Measurements from ENCODE around the gene KDM3A.

KDM3A gene

DNA sequence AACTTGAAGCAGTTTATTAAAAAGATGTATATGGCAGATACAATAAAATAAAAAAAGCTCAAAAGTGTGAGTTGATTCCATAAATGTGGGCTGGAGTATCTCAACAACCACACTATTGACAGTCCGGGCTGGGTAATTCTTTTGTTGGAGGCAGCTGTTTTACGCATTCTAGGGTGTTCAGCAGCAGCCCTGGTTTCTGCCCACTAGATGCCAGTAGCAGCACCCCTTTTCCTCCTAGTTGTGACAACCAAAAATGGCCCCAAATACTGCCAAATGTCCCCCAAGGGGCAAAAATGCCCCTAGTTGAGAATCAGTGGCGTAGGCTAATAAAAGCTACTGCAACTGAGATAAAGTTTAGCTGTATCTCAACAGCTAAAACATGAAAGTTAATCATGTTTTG lies 77.3 kb downstream of the KDM3A start:
- no peak for DNase-seq (ENCODE audit: low spot score)

DNA sequence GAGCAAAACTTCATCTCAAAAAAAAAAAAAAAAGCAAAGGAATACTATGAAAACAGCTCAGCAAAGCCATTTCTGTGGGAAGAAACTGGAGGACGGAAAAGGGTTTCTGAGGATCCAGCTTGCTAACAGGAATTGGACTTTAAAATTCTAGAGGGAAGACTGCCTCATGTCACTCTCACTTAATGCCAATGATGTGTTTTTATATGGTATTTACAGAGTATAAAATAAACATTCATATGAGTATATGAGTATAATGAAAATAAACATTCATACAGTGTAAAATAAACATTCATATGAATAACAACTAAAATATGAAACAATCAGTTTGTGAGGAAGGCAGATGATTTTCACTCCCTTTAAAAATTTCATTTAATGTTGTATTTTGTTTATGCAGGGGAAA lies 78.2 kb downstream of the KDM3A start:
- no peak for DNase-seq (ENCODE audit: low spot score)

DNA sequence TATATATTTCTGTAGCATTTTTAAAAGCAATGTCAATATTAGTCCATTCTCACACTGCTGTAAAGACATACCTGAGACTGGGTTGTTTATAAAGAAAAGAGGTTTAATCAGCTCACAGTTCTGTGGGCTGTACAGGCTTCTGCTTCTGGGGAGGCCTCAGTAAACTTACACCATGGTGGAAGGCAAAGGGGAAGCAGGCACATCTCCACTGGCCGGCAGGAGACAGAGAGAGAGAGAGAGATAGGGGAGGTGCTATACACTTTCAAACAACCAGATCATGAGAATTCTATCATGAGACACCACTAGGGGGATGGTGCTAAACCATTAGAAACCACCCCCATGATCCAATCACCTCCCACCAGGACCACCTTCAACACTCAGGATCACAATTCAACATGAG lies 79.0 kb downstream of the KDM3A start:
- no peak for DNase-seq (ENCODE audit: low spot score)

DNA sequence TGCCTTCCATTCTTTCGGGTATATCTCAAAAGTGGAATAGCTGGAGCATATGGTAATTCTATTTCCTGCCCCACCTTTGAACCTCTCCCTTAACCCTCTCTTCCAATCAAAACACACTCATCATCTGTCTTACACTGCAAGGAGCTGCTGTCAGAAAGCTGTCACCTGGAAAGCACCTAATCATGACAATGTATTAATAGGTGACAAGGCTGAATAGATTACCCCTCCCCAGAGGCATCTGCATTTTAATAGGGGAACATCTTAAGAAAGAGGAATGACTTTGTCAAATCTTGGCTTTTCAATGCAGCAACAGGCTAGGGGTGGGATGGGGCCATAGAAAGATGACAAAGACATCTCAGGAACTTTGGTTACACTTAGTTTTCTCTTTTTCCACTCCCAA lies 80.8 kb downstream of the KDM3A start:
- DNase-seq (ENCODE audit: low spot score) = no peak

DNA sequence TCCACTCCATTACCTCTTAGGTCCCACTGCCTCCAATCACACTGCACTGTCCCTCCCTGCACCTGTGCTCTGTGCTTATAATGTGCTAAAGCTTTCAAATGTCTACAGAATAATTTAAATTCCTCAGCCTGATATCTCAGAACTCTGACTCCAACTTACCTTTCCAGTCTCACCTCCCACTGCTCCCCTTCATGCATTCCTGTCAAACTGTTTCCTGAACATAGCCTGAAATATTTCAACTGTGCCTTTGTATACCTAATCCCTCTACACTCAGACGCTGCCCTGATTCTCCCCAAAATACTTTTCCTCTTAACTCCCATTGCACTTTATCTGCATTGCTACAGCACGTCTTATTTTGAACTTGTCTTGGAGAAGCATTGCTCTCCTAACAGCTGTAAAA lies 81.5 kb downstream of the KDM3A start:
- DNase-seq (ENCODE audit: low spot score) = no peak

DNA sequence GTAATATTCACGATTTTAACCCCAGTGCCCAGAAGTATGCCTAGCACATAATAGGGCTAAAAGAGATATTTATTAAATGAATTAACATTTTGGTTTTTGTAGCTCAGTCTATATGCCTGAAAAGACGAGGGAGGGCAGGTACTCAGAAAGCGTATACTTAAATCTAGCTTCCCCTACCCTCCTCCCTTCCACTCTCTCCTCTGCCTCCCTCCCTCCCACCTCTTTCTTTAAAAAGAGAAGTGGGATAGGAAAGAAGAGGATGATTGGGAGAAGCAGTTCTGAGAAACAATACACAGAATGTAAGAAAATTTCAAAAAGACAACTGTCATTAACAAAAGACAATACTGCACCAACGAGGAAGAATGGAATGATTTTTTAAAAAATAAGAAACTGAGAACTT lies 82.3 kb downstream of the KDM3A start:
- DNase-seq (ENCODE audit: low spot score) = no peak

DNA sequence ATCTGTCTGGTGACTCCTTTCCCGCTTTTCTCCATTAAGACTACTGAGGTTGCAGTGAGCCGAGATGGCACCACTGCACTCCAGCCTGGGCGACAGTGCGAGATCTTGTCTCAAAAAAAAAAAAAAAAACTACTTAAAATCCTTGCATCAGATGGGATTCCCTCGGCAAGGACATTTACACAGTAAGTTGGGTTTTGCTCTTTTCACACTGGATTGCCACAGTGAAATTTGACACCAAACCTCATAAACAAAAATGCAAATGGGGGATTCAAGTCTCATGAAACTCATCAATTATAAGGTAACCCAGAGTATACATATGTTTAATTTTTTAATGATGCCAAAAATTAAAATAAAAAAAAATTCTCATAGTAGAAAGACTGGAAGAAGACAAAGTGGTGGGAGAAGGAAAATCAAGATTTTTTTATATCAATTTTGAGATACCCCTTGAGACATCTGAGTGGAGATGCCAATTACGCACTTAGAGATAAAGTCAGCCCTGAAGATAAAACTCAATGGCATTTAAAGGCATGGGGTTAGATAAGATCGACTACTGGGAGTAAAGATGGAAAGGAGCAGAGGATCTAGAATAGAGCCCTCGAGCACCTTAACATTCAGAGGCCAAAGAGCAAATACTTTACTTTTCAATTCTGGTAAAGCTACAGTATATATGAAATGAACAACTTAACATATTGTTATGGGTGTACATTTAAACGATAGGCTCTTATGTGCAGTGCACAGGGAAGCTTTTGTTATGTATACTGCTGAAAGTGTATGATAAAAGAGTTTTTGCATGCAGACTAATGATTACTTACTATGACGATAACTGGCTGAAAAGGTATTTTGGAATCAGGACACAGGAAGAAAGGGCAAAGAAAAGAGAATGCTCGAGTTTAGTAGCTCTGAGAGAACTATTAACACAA lies 84.5 kb downstream of the KDM3A start:
- DNase-seq (ENCODE audit: low spot score) = no peak

DNA sequence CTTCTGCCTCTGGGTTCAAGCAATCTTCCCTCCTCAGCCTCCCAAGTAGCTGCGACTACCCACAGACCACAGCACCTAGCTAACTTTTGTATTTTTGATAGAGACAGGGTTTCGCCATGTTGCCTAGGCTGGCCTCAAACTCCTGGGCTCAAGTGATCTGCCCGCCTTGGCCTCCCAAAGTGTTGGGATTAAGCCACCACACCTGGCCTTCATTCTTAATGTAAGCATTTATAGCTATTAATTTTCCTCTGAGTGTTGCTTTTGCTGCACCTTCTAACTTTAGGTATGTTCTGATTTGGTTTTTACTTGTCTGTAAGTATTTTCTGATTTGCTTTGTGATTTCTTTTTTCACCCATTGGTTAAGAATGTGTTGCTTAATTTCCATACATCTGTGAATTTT lies 92.4 kb downstream of the KDM3A start:
- no peak for DNase-seq (ENCODE audit: low spot score)

DNA sequence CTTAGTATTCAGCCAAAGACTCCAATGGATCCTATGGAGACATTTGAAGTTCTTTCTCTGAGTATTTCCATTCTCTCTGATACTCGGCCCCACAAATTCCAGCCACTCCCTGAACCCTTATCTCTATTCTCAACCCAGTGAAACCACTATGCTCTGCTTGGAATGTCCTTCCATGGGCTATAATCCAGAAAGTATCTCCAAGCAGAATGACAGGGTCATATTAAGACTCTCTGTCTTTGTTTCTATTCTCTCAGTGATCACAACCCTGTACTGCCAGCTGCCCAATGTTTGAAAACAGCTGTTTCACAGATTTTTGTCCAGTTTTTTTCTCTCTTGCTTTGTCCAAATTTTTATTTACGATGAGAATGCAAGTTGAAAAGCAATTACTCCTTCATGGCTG lies 100.2 kb downstream of the KDM3A start:
- DNase-seq (ENCODE audit: low spot score) = no peak

Measured in activated CD4-positive, alpha-beta T cell treated with anti-CD3 and anti-CD28 coated beads, Interleukin-2, Interleukin-4, amounts not matched to agents 100 ng/mL and 50 ng/mL, durations not matched to agents 16 hours and 8 hours (primary cell).